OCI-LY3 (cell line): Measurements from ENCODE around the gene DRD4.
"Not testable (repeated sequence)": the region's sequence is repeated elsewhere in the genome, so short reads cannot be mapped to it uniquely, and the experiment has no call there.

ENCODE experiments used
- H2AFZ ChIP-seq: fragments of 200-600, 300-600 bp; shearing (Covaris generic); 2 replicates; pipeline ENCODE4 v1.6.0; 2014; ENCODE audit warnings: antibody characterized with exemption, low read depth, low read length
- H3K27ac ChIP-seq: fragments of 200-600, 300-600 bp; sonication (generic); 2 replicates; pipeline ENCODE4 v1.5.1; 2014; ENCODE audit warnings: mild to moderate bottlenecking, low read length, moderate library complexity, mixed read lengths
- H3K27me3 ChIP-seq: fragments of 200-600, 300-600 bp; sonication (generic); 2 replicates; pipeline ENCODE4 v1.6.1; 2014; ENCODE audit warnings: low read depth, low read length, mixed read lengths
- H3K36me3 ChIP-seq: fragments of 200-600, 300-600 bp; sonication (generic); replicated peaks from 2 replicates; pipeline ENCODE3; 2014; ENCODE audit warnings: low read depth, low read length, mixed read lengths
- H3K4me1 ChIP-seq: fragments of 300-600, 200-600 bp; sonication (generic); 2 replicates; pipeline ENCODE4 v1.6.1; 2014; ENCODE audit warnings: low read length, mixed read lengths
- H3K4me2 ChIP-seq: fragments of 200-600, 300-600 bp; sonication (generic); 2 replicates; pipeline ENCODE4 v1.6.1; 2014; ENCODE audit warnings: low read length, mixed read lengths
- H3K4me3 ChIP-seq: fragments of 300-600, 200-600 bp; sonication (generic); 2 replicates; pipeline ENCODE4 v1.5.1; 2014; ENCODE audit warnings: antibody characterized with exemption, mild to moderate bottlenecking, low read length, moderate library complexity
- H3K79me2 ChIP-seq: fragments of 300-600, 200-600 bp; shearing (Covaris generic); 2 replicates; pipeline ENCODE4 v1.6.1; 2014; ENCODE audit warnings: mild to moderate bottlenecking, low read length, mixed read lengths
- H3K9ac ChIP-seq: fragments of 300-600, 200-600 bp; shearing (Covaris generic); 2 replicates; pipeline ENCODE4 v1.6.0; 2014; ENCODE audit warnings: mild to moderate bottlenecking, low read length, moderate library complexity
- H3K9me3 ChIP-seq: fragments of 200-600, 300-600 bp; shearing (Covaris generic); 2 replicates; pipeline ENCODE4 v1.6.1; 2014; ENCODE audit warnings: low read length, mixed read lengths; ENCODE audit not compliant: insufficient read depth
- H4K20me1 ChIP-seq: fragments of 200-600, 300-600 bp; sonication (generic); 2 replicates; pipeline ENCODE4 v1.6.1; 2016; ENCODE audit warnings: low read length, mixed read lengths; ENCODE audit not compliant: insufficient read depth
- CTCF ChIP-seq: fragments of 200-600, 300-600 bp; sonication (generic); IDR thresholded peaks from 2 replicates; pipeline ENCODE4 v1.5.1; 2014; ENCODE audit warnings: antibody characterized with exemption, low read length, low read depth
- EZH2phosphoT487 ChIP-seq: fragments of 200-600 bp; shearing (Covaris generic); IDR thresholded peaks from 2 replicates; pipeline ENCODE4 v1.6.1; 2018; ENCODE audit warnings: antibody characterized with exemption, mixed run types, low read depth

The DRD4 gene

GRCh38 chr11:643849-644738 lies 7.0 kb downstream of the DRD4 start:
- TF ChIP-seq CTCF, result no peak
- TF ChIP-seq EZH2phosphoT487, result no peak
- no peaks in the 10 kb centered on the region for H4K20me1 ChIP-seq

GRCh38 chr11:645536-645935 lies 8.5 kb downstream of the DRD4 start:
- TF ChIP-seq CTCF (no peak), EZH2phosphoT487 (no peak)
- Histone ChIP-seq H3K27me3 (no peaks in the 10 kb centered on the region), H4K20me1 (no peaks in the 10 kb centered on the region), H3K9me3 (no peaks in the 10 kb centered on the region), H3K4me2 (no peak overlapping the region), H3K9ac (no peak overlapping the region), H3K36me3 (peaks cover 10% of the 10 kb centered on the region), H3K4me3 (no peak overlapping the region), H3K79me2 (no peaks in the 10 kb centered on the region), H2AFZ (no peak overlapping the region), H3K4me1 (no peaks in the 10 kb centered on the region), H3K27ac (no peak overlapping the region)

More at GRCh38 chr11:643849-644738, 7.0 kb downstream of the DRD4 start:
- no peak overlapping the region for H3K4me3 ChIP-seq
- H3K4me1 ChIP-seq, result no peaks in the 10 kb centered on the region
- H3K27me3 ChIP-seq, result no peaks in the 10 kb centered on the region
- H3K9ac ChIP-seq, result no peak overlapping the region
- no peak overlapping the region for H2AFZ ChIP-seq
- no peak overlapping the region for H3K27ac ChIP-seq
- H3K9me3 ChIP-seq, result no peaks in the 10 kb centered on the region
- no peaks in the 10 kb centered on the region for H3K79me2 ChIP-seq
- no peak overlapping the region for H3K4me2 ChIP-seq
- peaks cover 10% of the 10 kb centered on the region for H3K36me3 ChIP-seq

- Histone ChIP-seq H3K9ac (no peak overlapping the region), H3K9me3 (no peaks in the 10 kb centered on the region), H3K4me1 (no peaks in the 10 kb centered on the region), H3K27me3 (no peaks in the 10 kb centered on the region), H4K20me1 (no peaks in the 10 kb centered on the region), H3K4me3 (no peak overlapping the region), H3K79me2 (no peaks in the 10 kb centered on the region), H2AFZ (no peak overlapping the region), H3K27ac (no peak overlapping the region), H3K4me2 (no peak overlapping the region), H3K36me3 (peaks cover 10% of the 10 kb centered on the region)
- TF ChIP-seq CTCF, result no peak
- no peak for TF ChIP-seq EZH2phosphoT487
Measured at GRCh38 chr11:646214-646613, 9.1 kb downstream of the DRD4 start.

GRCh38 chr11:647672-648158 lies 10.6 kb downstream of the DRD4 start:
- not testable (repeated sequence) for H3K27me3 ChIP-seq, H3K4me2 ChIP-seq, H3K36me3 ChIP-seq, H2AFZ ChIP-seq, H3K9me3 ChIP-seq, H4K20me1 ChIP-seq, H3K4me1 ChIP-seq, H3K9ac ChIP-seq, H3K79me2 ChIP-seq, H3K4me3 ChIP-seq, H3K27ac ChIP-seq
